H1 (cell line): Measurements from ENCODE around the gene WDR75. TPM values are rescaled to one million over a fixed set of nuclear protein-coding genes. Genes with fewer than 3 reads are reported as not detected.

ENCODE experiments used
- SAP30 ChIP-seq: fragments of 300-600 bp; sonication (generic); IDR thresholded peaks from 2 replicates; pipeline ENCODE4 v1.7.1; 2012; ENCODE audit warnings: low read length, moderate library complexity, mild to moderate bottlenecking, inconsistent platforms; ENCODE audit not compliant: insufficient read depth, insufficient replicate concordance
- polyA plus RNA-seq, 7 experiments: library from polyadenylated mRNA; depleted of rRNA in 3 of 7; stranded (reverse) in 5 of 7; unstranded in 2 of 7; fragments of >200 nt in 5 of 7; fragments of 200-250 nt in 2 of 7; gene quantifications; 1 replicate in 5 of 7; 2 replicates in 1 of 7; 4 replicates in 1 of 7; pipeline versions ENCODE4 v1.2.1 to v1.2.3, GENCODE V29; 2011 to 2013; ENCODE audit warnings: missing spikeins in 2 of 7, mixed read lengths in 2 of 7
- total RNA-seq: library from RNA; stranded (reverse); fragmentation: NEBNext Ultra II Directional; extraction: Animal tissue kit (Norgen Biotek cat#: 25700); gene quantifications from 2 replicates; pipeline ENCODE4 v1.2.1, GENCODE V29; 2021

The WDR75 gene
- total and polyA plus RNA-seq, 2 of the 8 experiments (the other 6 are each of a cell fraction or from before 2014, with no cell fraction given): 26.9 to 77.1 TPM

- TF ChIP-seq SAP30: no peak
These were observed 25.4 kb downstream of the WDR75 start (continued) for GRCh38 chr2:189466656-189467055.
